NCI-H2107 (cell line): ENCODE results near the gene B3GNT4.
A peak's percentile ranks its signal among the peaks of the same experiment; 100 is the strongest.
"Not testable (repeated sequence)": the region's sequence is repeated elsewhere in the genome, so short reads cannot be mapped to it uniquely, and the experiment has no call there.

Experiments
- DNase-seq: peaks from one replicate; lab custom pipeline; 2025; lab: John Stamatoyannopoulos, UW

Gene B3GNT4

DNA sequence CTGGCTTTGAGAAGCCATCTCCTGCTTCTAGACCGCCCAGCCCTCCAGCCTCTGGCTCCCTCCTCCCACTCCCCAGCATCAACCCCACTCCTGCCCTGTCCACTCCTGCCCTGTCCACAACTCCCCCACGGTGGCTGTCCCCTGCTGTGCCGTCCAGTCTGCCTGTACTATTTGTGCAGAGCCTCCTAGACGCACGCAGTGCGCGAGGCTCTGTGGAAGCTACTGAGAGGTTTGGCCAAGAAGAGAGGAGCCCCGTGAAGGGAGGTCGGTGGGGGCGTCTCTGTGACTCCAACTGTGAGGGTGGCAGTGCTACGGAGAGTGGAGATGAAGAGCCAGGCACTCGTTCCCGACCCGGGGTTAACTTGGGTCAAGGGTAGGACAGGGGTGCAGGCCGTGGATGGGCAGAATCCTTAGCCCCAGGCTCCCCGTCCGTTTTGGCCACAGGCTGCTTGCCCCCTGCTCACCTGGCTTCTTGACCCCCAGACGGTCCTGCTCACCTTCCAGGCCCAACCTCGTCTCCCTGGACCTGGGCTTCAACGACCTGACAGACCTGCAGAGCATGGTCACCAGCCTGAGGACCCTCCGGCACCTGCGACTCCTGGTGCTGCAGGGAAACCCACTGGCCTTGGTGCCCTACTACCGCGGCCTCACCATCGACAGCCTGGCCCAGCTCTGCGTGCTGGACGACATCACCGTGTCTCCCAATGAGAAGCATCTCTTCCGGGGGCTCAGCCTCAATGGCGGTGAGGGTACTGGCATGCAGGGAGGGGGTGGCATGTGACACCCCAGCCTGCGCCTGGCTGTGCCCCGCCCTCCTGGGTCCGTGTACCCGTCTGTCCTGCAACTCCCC is 13.7 kb upstream of the B3GNT4 start:
- DNase-seq: no peak

DNA sequence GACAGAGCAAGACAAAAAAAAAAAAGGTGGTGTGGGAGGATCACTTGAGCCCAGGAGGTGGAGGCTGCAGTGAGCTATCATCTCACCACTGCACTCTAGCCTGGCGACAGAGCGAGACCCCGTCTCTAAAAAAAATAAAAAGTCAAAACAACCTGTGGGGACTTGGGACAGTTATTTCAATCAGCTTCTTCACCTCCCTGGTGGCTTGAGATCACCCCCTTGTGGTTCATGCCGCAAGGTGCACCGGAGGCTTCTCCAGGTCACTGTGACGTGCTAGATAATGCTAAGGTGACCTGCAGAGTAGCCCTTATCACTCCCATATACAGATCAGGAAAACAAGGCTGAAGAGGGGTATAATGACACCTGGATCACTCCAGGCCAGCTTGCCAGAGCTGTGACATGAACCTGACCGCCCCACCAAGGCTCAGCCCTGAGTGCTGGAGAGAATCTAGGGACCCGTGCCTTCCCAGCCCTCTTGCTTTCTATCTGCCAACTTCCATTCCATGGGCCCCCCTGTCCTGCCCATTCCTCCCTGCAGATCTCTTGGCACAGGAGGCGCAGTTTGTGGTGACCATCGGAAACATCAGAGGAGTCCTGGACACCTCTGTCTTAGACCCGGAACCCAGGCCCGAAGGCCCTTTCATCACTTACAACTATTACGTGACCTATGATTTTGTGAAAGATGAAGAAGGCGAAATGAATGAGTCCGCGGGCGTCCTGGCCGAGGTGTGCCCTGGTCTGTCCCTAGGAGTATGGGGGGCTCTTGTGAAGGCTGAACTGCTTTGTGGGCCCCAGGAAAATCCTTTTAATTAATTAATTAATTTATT is 12.5 kb upstream of the B3GNT4 start:
- peak; percentile 31 for DNase-seq

DNA sequence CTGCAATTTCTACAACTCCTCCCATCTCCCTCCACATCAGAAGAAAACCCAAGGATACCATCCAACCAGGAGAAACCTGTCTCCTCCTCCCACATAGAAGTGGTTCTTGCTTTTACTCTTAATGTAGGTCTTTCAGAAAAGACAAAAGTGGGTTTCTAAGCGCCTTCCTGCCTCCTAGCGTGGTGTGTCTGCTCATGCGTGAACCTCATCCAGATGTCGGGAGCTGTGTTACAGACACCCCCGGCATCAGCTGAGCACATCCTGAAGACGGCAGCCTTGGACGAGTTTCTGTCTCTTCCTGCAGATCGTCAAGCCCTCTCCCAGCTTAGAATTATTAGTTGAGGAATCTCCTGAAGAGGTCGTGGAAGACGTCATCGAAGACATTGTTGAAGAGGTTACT is 11.1 kb upstream of the B3GNT4 start:
- DNase-seq: no peak

DNA sequence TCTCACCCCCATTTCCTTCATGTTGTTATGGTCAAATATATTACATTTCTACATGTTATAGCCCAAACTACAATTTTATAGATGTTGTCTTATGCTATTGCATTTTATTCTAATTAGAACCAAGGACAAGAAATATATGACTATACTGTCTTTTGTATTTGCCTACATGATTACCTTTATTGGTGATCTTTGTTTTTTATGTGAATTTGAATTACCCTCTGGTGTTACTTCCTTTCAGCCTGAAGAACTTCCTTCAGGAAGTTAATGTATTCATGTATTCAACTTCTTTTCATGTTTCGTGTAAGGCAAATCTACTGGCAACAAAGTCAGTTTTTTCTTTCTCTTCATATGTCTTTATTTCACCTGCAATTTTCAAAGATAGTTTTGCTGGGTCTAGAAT is 8.7 kb upstream of the B3GNT4 start:
- no peak for DNase-seq

DNA sequence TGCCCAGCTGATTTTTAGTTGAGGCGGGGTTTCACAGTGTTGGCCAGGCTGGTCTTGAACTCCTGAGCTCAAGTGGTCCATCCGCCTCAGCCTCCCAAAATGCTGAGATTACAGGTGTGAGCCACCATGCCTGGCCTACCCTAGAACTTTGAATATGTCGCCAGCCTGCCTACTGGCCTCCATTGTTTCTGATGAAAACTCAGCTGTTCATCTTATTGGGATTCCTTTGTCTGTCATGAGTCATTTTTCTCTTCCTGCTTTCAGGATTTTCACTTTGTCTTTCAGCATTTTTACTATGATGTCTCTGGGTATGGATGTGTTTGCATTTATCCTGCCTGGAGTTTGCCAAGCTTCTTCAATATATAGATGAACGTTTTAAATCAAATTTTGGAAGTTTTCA is 8.1 kb upstream of the B3GNT4 start:
- DNase-seq: no peak

DNA sequence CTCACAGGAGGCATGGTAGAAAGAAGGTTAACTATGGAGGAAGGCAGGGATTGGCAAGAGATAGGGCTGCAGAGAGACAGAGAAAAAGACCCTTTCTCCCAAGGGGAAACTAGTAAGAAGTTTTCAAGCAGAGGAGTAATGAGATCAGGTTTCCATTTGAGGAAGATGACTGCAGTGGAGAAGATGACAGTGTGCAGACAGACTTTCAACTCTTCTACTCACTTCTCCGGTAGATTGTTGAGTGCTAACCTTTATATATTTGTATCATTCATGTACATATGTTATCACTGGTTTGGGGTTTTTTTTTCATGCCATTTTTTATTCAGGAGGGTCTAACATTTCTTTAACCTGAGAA is 5.9 kb upstream of the B3GNT4 start:
- no peak for DNase-seq

DNA sequence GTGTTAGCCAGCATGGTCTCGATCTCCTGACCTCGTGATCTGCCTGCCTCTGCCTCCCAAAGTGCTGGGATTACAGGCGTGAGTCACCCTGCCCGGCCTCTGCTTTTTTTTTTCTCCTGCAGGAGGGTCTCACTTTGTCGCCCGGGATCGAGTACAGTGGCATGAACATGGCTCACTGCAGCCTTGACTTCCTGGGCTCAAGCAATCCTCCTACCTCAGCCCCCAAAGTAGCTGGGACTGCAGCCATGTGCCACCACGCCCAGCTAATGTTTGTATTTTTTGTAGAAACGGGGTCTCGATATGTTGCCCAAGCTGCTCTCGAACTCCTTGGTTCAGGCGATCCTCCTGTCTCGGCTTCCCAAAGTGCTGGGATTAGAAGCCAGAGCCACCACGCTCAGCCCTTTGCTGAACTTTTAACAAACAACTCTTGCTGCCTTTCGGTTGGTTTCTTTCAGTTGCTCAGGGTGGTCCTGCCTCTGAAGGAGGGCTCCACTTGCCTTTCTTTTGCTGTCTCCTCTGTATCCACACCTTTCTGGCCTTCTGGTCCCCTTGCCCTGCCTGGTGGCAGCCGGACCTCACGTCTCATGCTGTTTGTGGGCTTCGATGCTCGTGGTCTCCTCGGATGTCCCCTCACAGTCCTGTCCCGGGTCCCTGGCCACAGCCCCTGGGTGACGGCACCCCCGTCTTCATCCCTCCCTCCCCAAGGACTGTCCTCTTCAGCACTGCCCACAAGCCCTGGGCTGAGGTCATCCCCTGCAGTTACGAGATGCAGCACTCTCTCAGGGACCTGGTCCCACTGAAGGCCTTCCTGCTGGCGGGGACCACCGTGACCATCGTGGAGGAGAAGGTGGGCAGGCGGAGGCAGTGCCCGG is 3.8 kb upstream of the B3GNT4 start:
- DNase-seq: no peak

DNA sequence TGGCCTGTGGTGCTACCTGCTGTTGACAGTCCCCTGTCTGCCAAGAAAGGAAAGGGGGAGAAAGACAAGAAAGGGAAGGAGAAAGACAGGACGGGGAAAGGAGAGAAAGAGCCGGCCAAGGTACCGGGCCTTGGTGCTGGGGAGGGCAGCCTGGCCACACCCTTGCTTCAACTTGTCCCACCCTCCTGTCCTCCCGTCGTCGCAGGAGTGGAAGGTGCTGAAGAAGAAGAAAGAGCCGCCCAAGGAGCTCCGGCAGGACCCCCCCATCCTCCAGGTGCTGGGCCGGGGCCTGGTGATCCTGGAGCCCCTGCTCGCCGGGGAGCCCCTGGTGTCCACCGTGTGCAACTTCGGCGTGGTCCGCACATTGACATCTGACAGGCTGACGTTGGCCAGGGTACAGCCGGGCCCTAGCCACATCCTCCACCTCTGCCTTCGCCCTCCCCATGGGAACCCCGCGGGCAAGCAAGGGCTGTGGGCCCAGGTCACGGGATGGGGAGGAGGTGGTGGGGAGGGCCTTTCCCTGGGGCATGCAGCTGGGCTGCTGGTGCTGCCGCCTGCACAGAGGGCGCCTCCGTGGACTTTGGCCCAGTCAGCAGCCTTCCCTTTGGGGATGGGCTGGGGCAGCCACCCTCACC is 2.9 kb upstream of the B3GNT4 start:
- no peak for DNase-seq

DNA sequence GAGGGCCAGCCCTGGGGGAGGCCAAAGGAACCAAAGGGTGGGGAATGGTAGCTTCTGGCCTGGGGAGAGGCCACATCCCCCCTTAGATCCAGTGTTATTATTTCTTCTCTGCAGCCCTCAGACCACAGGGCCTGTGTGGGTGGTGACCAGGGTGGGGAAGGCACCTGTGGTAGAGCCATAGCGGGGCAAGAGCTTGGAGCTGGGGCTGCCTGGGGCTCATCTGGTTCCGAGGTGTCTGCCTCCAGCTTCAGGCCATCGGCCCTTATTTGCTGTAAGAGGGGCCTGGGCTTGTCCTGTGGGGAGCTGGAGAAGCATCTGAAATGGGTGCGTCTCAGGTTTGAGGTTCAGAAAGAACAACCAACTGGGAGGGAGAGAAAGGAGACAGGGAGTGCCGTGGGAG is 2.1 kb upstream of the B3GNT4 start:
- DNase-seq: no peak

DNA sequence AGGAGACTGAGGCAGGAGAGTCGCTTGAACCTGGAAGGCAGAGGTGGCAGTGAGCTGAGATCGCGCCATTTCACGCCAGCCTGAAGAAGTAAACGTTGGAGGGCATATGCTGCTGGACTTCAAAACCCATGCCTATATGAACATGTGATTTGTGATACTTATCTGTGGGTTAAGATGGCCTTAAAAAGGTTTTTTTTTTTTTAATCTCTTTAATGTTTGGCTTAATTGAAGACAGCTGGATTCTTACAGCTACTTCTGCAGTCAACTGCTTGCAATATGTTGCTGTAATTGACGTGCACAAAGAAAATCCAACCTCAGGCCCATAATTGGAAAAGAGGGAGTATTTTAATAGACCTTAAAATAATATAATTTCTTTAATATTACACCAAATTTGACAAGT is 1.5 kb upstream of the B3GNT4 start:
- no peak for DNase-seq

DNA sequence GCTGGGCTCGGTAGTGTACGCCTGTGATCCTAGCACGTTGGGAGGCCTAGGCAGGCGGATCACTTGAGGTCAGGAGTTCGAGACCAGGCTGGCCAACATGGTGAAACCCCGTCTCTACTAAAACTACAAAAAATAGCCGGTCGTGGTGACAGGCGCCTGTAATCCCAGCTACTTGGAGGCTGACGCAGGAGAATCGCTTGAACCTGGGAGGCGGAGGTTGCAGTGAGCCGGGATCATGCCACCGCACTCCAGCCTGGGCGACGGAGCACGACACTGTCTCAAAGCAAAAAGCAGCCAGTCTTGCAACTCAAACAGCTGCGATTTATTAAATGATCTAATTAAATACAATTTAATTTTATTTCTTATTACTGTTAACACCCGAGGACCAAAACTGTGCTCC is 698 bp upstream of the B3GNT4 start:
- DNase-seq: not testable (repeated sequence)

DNA sequence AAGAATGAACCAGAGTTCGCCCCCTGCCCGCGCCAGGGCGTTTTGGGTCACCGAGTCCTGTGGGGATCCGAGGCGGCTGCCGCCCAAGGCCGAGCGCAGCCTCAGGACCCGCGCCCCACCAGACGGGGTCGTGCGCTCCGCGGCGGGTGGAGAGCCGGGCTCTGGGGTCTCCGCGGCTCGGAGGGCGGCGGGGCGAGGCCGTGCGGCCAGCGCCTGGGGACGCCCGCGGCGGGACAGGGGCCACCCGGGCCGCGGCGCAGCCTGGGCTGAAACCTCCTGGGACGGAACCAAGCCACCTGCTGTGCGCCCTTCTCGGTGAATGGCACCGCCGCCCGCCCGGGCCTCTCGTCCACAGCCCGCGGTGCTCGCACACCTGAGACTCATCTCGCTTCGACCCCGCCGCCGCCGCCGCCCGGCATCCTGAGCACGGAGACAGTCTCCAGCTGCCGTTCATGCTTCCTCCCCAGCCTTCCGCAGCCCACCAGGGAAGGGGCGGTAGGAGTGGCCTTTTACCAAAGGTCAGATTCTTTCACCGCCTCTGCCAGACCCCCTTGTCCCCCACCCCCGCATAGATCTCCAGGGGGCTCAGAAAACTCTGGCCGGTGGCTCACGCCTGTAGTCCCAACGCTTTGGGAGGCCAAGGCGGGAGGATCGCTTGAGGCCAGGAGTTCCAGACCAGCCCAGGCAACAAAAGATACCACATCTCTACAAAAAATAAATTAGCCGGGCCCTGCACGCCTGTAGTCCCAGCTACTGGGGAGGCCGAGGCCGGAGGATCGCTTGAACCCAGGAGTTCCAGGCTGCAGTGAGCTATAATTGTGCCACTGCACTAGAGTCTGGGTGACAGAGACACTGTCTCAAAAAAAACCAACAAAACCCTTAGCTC is 901 bp downstream of the B3GNT4 start:
- DNase-seq: no peak

DNA sequence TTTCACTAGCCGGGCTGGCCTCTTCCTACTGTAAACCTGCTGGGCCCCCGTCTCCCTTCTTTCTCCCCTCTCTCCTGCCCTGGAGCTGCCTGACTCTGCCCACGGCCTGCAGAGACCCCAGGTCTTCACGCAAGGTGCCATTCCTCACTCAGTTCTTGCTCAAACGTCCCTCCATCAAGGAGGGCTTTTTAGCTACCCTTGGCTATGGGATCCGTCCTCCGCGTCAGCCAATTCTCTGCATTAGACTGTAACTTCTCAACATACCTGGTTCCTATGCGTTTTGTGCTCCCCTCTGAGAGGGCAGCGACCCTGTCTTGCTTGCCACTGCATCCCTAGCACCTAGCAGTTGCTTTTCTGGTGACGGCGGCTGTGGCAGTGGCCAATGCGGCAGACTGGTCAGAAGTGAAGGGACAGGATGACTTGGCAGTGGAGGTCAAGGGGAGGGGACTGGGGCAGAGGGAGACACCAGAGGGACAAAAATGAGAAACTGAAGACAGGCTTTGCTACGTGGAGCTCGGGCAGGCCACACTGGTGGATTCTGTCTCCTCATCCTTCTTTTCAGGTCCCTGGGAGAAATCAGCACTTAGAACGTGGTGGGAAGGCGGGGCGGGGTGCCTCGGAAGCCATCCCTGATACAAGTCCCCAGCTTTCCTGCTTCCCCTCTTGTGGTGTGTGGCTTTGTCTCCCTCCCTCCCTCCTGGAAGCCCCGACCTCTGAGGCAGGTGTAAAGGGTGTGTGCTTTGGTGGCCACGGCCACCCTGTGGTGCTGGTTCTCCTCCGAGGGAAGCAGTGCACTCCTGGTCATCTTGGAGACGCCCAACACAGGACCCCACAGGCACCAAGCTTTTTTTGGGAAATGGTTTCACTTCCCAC is 1.8 kb downstream of the B3GNT4 start:
- DNase-seq: no peak

DNA sequence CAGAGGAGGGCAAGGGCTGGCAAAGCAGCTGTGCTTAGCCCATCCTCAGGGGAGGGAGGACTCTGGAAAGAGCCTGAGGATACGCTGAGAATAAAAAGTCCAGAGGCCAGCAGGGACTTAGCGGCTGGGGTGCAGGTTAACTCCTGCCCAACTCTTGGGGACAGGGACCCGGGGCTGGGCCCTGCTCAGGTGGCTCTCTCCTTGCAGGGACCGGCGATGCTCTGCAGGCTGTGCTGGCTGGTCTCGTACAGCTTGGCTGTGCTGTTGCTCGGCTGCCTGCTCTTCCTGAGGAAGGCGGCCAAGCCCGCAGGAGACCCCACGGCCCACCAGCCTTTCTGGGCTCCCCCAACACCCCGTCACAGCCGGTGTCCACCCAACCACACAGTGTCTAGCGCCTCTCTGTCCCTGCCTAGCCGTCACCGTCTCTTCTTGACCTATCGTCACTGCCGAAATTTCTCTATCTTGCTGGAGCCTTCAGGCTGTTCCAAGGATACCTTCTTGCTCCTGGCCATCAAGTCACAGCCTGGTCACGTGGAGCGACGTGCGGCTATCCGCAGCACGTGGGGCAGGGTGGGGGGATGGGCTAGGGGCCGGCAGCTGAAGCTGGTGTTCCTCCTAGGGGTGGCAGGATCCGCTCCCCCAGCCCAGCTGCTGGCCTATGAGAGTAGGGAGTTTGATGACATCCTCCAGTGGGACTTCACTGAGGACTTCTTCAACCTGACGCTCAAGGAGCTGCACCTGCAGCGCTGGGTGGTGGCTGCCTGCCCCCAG is 2.8 kb downstream of the B3GNT4 start:
- DNase-seq: peak; percentile 13

DNA sequence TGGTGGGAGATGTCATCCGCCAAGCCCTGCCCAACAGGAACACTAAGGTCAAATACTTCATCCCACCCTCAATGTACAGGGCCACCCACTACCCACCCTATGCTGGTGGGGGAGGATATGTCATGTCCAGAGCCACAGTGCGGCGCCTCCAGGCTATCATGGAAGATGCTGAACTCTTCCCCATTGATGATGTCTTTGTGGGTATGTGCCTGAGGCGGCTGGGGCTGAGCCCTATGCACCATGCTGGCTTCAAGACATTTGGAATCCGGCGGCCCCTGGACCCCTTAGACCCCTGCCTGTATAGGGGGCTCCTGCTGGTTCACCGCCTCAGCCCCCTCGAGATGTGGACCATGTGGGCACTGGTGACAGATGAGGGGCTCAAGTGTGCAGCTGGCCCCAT is 3.5 kb downstream of the B3GNT4 start:
- no peak for DNase-seq

DNA sequence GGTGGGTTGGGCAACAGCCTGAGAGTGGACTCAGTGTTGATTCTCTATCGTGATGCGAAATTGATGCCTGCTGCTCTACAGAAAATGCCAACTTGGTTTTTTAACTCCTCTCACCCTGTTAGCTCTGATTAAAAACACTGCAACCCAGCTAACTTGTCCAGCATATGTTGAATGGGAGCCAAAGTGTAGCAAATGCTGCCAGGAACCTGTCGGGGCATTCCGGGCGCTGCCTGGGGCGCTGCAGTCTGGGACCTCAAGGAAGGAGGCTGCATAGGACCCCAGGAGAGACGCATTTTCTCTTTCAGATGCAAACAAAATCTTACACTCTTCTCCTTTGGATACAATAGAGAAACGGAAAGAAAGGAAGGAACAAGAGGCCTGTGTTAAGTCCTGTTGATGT is 3.9 kb downstream of the B3GNT4 start:
- no peak for DNase-seq

DNA sequence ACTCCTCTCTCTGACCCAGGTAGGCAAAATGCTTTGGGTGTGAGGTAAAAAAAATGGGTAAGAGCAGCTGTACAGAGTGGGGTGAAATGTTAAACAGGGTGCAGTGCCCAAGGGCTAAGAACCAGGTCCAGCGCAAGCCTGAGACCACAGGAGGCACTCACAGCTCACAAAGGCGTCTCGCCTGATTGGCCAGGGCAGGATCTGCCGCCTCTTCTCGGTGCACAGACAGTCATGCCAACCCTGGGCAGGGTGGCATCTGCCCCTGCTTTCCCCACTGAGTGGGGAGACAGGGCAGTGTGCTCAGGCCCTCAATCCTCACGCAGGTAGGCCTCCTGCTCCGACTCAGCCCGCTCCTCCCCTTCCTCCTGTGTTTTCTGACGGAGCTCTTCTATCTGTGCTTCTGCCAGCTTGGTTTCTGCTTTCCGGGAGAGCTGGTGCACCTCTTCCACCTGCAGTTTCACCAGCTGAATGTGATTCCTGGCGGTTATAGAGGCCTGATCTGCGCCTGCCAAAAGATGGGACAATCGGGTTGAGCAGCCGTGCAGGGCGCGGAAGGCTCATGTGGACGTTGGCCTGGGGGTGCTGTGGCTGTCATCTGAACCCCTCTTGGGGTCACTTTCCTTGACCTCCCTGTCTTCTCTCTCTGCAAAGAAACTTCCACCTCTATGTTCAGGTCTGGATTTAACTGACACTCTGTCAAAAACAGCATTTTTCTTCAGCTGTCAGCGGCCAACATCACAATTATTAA is 4.7 kb downstream of the B3GNT4 start:
- DNase-seq: no peak

DNA sequence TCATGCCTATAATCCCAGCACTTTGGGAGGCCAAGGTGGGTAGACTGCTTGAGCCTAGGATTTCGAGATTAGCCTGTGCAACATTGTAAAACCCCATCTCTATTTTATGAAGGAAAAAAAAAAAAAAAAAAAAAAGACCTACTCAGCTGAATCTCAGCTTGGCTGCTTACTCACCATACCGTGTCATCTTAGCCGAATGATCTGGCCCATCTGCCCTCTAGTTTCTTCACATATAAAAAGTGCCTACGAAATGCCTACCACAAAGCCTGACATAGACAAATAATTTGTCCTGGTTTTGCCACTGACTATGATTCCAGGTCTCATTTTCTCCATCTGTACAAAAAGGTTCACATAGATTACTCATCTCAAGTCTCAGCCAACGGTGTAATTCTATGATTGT is 12.3 kb downstream of the B3GNT4 start:
- DNase-seq: no peak
